ENCODE measurements around the gene DYRK1A.

DYRK1A gene

DNA sequence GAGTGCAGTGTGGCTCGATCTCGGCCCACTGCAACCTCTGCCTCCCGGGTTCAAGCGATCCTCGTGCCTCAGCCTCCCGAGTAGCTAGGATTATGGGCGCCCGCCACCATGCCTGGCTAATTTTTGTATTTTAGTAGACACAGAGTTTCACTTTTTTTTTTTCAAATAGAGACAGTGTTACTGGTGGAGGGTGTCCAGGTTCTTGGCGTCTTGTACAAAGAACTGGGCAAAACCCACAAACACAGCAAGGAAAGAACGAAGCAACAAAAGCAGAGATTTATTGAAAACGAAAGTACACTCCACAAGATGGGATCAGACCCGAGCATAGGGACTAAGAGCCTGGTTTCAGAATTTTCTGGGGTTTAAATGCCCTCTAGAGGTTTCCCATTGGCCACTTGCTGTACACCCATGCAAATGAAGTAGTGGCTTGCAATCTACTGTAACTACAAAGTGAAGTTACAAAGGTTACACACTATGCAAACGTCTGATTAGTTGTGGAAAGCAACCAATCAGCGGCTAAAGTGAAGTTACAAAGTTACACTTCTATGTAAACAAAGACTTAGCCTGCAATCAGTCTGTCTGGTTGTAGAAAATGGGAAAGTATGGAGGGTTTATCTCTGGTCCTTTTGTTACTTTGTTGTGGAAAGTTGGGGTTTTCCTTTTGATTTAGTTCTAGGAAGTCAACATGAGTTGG, 199.1 kb downstream of the DYRK1A start:
- H3K4me3 ChIP-seq (ENCODE audit: low read depth, low read length) = no peak overlapping the region
- no peak for DNase-seq (ENCODE audit: low read depth)
- no peak for TF ChIP-seq CTCF (IDR thresholded peaks at IDR 0.05; ENCODE audit: insufficient read depth, low read depth, low read length, missing control alignments)

DNA sequence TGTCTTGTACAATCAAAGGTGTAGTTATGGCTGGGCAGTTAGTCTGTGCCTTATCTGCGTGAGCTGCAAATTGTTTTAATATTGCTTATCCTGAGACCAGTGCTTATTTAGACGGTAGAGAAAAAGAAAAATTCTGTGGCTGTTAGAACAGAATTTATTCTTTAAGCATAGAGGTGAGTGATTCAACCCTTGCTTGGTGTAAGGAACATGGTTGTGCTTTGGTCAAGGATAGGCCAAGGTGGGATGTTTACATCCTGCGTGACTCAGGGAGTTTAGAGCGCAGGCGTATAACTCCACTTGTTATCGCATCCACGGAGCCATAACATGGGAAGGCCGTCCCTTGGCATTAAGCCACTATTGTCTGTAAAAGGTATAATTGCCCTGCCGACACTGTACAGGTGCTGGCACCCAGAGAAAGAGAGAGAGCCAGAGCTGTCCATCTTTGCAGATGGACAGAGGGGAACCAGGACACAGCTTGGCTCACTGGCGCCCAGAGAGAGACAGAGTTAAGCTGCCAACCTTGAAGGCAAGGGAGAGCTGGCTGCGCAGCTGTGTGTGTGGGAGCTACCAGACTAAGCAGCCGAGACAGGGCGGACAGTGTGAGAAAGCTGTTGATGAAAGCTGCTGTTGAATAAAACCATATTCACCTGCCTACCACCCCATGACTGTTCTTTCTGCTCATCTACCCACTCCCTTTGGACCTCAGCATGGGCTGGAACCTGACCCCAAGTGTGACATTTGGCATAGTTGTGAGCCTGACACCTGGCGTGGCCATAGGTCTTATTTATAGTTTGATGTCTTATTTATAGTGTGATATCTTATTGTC, 200.4 kb downstream of the DYRK1A start:
- no peak for DNase-seq (ENCODE audit: low read depth)
- no peak for TF ChIP-seq CTCF (IDR thresholded peaks at IDR 0.05; ENCODE audit: insufficient read depth, low read depth, low read length, missing control alignments)
- no peak overlapping the region for H3K4me3 ChIP-seq (ENCODE audit: low read depth, low read length)

DNA sequence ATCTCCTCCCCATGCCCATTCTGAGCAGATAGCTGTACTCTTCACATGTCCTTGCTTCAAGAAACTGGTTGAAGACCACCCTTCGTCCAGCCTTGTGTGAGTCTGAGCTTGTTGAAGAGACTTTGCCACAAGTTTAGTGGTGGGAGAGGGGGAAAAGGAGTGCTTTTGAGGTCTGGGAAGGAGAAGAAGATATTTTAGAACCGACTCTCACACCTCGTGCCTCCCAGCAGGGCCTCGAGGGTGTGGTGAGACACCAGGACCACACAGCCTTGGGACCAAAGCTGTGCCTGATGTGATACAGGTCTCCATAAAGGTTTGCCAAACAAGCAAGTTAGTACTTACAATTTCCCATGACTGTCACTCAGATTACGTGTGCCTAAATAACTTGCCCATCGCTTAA, 201.8 kb downstream of the DYRK1A start:
- no peak for DNase-seq (ENCODE audit: low read depth)
- H3K4me3 ChIP-seq (ENCODE audit: low read depth, low read length) = no peak overlapping the region
- TF ChIP-seq CTCF (IDR thresholded peaks at IDR 0.05; ENCODE audit: insufficient read depth, low read depth, low read length, missing control alignments) = no peak

DNA sequence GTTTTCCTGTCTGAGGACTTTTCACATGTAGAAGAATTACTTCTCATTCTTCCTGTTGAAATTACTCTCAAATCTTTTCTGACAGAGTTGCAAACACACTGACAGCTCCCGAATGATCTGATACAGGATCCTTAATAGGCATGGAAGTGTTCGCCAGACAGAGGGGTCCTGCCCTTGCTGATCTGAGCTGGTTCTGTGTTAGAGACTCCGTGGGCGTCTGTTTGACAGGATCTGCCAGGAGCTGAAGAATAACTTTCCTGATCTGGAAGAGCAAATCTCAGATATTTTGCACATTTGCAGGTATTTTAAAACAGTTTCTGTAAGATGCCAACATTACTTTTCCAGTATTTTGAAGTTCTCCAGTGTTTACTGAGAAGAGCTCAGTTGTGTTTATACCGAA, 202.3 kb downstream of the DYRK1A start:
- no peak overlapping the region for H3K4me3 ChIP-seq (ENCODE audit: low read depth, low read length)
- TF ChIP-seq CTCF (IDR thresholded peaks at IDR 0.05; ENCODE audit: insufficient read depth, low read depth, low read length, missing control alignments) = no peak
- DNase-seq (ENCODE audit: low read depth) = no peak

GRCh38 chr21:37571442-37571841, 204.9 kb downstream of the DYRK1A start:
- no peak overlapping the region for H3K4me3 ChIP-seq (ENCODE audit: low read depth, low read length)
- no peak for DNase-seq (ENCODE audit: low read depth)
- no peak for TF ChIP-seq CTCF (IDR thresholded peaks at IDR 0.05; ENCODE audit: insufficient read depth, low read depth, low read length, missing control alignments)

- H3K4me3 ChIP-seq (ENCODE audit: low read depth, low read length) = no peak overlapping the region
- no peak for DNase-seq (ENCODE audit: low read depth)
- TF ChIP-seq CTCF (IDR thresholded peaks at IDR 0.05; ENCODE audit: insufficient read depth, low read depth, low read length, missing control alignments) = no peak
These were observed 207.7 kb downstream of the DYRK1A start for GRCh38 chr21:37574316-37574715.

Data from GM12865 (cell line).